HG02623 (cell line): ENCODE data around the gene KRTAP3-1.

Source experiments
- ATAC-seq: cut with Tn5 transposase; IDR thresholded peaks from one replicate; pipeline ENCODE4 v1.9.1; 2021; ENCODE audit warnings: moderate library complexity; ENCODE audit not compliant: unreplicated experiment

KRTAP3-1 gene

GRCh38 chr17:40980596-40980995 lies 28.3 kb downstream of the KRTAP3-1 start:
- no peak for ATAC-seq

- ATAC-seq: no peak
Measured at GRCh38 chr17:40980117-40980516, 28.8 kb downstream of the KRTAP3-1 start.

DNA sequence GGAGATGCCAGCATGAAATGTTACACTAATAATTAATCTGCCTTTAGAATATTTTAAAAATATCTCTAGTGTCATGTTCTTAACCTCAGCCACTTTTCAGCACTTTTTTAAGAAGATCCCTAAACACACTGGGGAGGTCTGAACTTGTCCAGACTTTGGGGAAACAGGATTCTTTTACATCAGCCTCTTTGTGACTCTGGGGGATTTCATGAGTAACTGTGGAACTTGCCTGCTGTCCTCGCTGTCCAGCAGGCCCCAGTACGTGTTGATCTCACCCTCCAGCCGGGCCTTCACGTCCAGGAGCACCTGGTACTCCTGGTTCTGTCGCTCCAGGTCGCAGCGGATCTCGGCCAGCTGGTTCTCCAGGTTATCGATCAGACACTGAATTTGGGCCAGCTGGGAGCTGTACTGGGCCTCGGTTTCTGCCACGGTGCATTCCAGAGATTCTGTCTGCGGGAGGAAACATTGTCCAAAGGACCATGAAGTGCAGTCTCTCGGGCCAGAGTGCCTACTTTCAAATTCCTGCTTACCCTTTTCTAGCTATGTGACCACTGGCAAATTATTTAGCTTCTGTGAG lies 30.3 kb downstream of the KRTAP3-1 start:
- ATAC-seq: no peak

- no peak for ATAC-seq
Measured at GRCh38 chr17:40975516-40975915, 33.4 kb downstream of the KRTAP3-1 start.

DNA sequence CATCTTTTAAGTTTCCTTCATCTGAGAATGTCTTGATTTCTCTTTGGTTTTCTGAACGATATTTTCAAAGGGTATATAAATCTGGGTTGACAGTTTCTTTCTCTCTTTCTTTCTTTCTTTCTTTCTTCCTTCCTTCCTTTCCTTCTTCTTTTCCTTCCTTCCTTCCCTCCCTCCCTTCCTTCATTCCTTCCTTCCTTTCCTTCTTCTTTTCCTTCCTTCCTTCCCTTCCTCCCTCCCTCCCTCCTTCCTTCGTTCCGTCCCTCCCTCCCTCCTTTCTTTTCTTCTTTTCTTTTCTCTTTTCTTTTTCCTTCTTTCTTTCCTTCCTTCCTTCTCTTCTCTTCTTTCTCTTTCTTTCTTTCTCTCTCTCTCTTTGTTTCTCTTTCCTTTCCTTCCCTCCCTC lies 34.6 kb downstream of the KRTAP3-1 start:
- no peak for ATAC-seq

GRCh38 chr17:40967582-40967981 lies 41.3 kb downstream of the KRTAP3-1 start:
- no peak for ATAC-seq

- no peak for ATAC-seq
Measured at GRCh38 chr17:40966848-40967247, 42.1 kb downstream of the KRTAP3-1 start, which contains the start of gene KRT39. Gene KRT39, minus strand, starts transcription at chr17:40966948. Its CDS starts 92 bp downstream, at chr17:40966856.

- ATAC-seq: no peak
Measured at GRCh38 chr17:40963838-40964237, 45.1 kb downstream of the KRTAP3-1 start.

DNA sequence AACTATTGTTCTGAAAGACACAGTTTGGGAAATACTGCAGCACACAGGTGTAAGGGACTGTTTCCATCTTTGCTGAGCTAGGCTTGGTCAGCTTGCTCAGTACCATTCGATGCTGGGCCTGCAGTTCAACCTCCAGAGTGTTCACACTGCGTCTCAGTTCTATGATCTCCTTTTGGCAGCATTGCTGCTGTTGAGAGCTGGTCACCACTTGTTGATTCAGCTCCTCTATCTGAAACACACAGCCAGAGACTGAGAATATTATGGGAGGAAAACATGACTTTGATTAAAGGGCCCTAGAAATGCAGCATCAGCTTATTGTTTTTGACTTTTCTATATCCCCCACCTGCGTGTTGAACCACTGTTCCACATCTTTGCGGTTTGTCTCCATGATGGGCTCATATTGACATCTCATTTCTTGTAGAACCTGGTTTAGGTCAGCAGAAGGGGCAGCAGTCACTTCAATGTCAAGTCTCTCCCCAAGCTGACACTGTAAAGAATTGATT lies 46.8 kb downstream of the KRTAP3-1 start:
- no peak for ATAC-seq

DNA sequence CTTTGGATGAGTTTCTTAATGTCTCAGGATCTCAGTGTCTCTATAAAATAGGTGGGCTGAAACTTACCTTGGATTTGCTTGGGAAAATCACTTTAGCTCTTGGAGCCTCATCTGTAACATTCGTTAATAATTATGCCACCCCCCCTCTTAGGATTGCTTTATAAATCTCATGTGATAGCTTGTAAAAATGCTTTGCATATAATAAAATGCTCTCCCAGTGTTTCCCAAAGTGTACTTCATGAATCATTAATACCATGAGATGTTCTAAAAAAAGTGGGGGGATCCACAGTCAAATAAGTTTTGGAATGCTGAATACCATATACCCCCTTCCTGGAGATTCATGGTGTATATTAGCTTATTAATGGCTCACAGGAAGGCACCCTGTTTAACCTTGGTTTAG lies 47.3 kb downstream of the KRTAP3-1 start:
- ATAC-seq: no peak

GRCh38 chr17:40960144-40960543 lies 48.8 kb downstream of the KRTAP3-1 start:
- no peak for ATAC-seq
